ENCODE data around the gene CDH22.

CDH22 gene

DNA sequence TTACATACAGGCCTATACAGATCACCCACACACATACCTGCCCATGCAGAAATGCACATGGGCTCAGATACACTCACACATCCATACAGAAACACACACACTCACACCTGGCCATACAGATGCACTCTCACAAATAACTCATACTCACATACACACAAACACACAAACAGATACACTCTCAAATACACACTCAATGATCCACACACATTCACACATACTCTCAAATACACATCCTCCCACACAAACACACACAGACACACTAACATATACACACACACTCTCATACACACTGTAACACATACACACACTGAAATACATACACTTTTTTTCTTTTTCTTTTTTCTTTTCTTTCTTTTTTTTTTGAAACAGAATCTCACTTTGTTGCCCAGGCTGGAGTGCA, 90.7 kb downstream of the CDH22 start:
- Histone ChIP-seq H3K4me2 (ENCODE audit: low read length) (no peak overlapping the region), H3K4me1 (ENCODE audit: low read length) (peaks cover 5% of the 10 kb centered on the region; the same call in 1 of the 2 replicates), H3K9me3 (ENCODE audit: insufficient read depth, low read length) (no peaks in the 10 kb centered on the region), H3K36me3 (replicated peaks; ENCODE audit: low read depth, low read length) (no peaks in the 10 kb centered on the region), H2AFZ (ENCODE audit: low read depth, low read length) (no peak overlapping the region), H3K27ac (ENCODE audit: low read length) (no peak overlapping the region), H3K4me3 (ENCODE audit: low read length) (no peak overlapping the region), H3K79me2 (ENCODE audit: low read length) (no peaks in the 10 kb centered on the region), H3K27me3 (ENCODE audit: low read depth, low read length) (peaks cover 24% of the 10 kb centered on the region), H4K20me1 (ENCODE audit: insufficient read depth, low read length) (no peaks in the 10 kb centered on the region), H3K9ac (ENCODE audit: low read length) (no peak overlapping the region)
- TF ChIP-seq EZH2phosphoT487 (IDR thresholded peaks at IDR 0.05; ENCODE audit: low read depth) (no peak), CTCF (IDR thresholded peaks at IDR 0.05; ENCODE audit: low read depth, low read length) (no peak)

DNA sequence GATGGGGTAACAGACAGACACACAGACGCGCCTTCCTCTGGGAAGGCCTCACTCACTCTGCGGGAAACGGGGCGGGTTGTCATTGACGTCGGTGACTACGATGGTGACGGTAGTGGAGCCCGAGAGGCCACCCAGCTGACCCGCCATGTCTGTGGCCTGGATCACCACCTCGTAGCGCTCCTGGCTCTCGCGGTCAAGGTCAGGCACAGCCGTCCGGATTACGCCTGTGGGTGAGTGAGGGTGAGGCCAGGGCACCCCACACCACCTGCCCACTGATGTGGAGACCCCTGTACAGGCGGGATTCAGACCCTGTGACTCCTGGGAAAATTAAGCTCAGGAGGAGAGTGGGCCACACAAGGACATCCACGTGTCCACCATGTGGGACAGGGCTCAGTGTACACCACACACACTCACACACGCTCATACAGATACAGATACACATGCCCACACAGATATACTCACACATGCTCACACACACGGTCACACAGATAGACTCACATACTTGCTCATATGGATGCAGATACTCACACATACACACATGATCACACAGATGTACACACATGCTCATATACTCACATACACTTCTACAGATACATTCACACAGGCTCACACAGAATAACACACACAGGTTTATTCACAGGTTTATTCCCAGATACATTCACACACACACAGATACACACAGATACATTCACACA, 91.4 kb downstream of the CDH22 start:
- H2AFZ ChIP-seq (ENCODE audit: low read depth, low read length), result no peak overlapping the region
- H3K9me3 ChIP-seq (ENCODE audit: insufficient read depth, low read length), result no peaks in the 10 kb centered on the region
- no peak overlapping the region for H3K4me3 ChIP-seq (ENCODE audit: low read length)
- H3K79me2 ChIP-seq (ENCODE audit: low read length), result no peaks in the 10 kb centered on the region
- no peak overlapping the region for H3K9ac ChIP-seq (ENCODE audit: low read length)
- H3K27me3 ChIP-seq (ENCODE audit: low read depth, low read length), result peaks cover 29% of the 10 kb centered on the region
- no peaks in the 10 kb centered on the region for H3K36me3 ChIP-seq (replicated peaks; ENCODE audit: low read depth, low read length)
- peaks cover 5% of the 10 kb centered on the region; the same call in 1 of the 2 replicates for H3K4me1 ChIP-seq (ENCODE audit: low read length)
- no peak overlapping the region for H3K27ac ChIP-seq (ENCODE audit: low read length)
- H3K4me2 ChIP-seq (ENCODE audit: low read length), result no peak overlapping the region
- H4K20me1 ChIP-seq (ENCODE audit: insufficient read depth, low read length), result no peaks in the 10 kb centered on the region
- TF ChIP-seq CTCF (IDR thresholded peaks at IDR 0.05; ENCODE audit: low read depth, low read length), result no peak
- TF ChIP-seq EZH2phosphoT487 (IDR thresholded peaks at IDR 0.05; ENCODE audit: low read depth), result no peak

DNA sequence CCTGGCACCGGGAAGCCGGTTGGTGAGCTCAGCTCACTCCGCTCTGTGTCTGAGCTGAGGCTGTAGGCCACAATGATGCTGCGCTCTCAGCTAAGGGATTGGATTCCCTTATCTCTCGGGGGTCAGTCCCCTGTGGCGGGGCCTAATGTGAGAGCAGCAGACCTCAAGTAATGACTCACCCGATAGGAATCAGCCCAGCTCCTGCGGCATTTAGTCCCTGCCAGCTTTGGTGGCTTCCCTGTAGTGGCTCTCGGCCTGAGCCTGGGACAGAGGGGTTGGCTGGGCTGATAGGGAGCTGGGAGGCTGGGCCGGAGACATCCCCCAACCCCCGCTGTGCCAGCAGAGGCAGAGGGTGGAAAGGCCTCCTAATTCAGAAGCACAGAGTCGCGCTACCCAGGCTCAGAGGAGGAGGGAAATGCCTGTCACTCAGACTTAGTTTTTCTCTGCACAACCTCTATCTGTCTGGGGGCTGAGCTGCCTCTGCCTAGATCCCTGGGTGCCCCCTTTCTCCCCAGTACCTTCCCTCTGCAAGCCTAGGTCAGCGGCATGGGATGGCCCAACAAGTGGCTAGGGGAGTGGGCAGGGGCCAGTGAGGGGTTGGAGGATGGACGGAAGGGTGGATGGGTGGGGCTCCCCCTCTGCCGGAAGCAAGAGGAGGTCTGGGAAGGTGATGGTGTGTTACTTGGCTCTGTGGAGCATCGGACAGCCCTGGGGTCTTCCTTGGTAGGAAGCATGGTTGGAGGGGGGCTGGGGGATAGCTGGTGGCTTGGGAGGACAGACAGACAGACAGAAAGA, 92.2 kb downstream of the CDH22 start:
- Histone ChIP-seq H3K27ac (ENCODE audit: low read length) (no peak overlapping the region), H3K36me3 (replicated peaks; ENCODE audit: low read depth, low read length) (no peaks in the 10 kb centered on the region), H2AFZ (ENCODE audit: low read depth, low read length) (no peak overlapping the region), H4K20me1 (ENCODE audit: insufficient read depth, low read length) (no peaks in the 10 kb centered on the region), H3K27me3 (ENCODE audit: low read depth, low read length) (peaks cover 33% of the 10 kb centered on the region), H3K9ac (ENCODE audit: low read length) (no peak overlapping the region), H3K4me2 (ENCODE audit: low read length) (no peak overlapping the region), H3K4me1 (ENCODE audit: low read length) (peaks cover 5% of the 10 kb centered on the region; the same call in 1 of the 2 replicates), H3K79me2 (ENCODE audit: low read length) (no peaks in the 10 kb centered on the region), H3K9me3 (ENCODE audit: insufficient read depth, low read length) (no peaks in the 10 kb centered on the region), H3K4me3 (ENCODE audit: low read length) (no peak overlapping the region)
- no peak for TF ChIP-seq CTCF (IDR thresholded peaks at IDR 0.05; ENCODE audit: low read depth, low read length)
- no peak for TF ChIP-seq EZH2phosphoT487 (IDR thresholded peaks at IDR 0.05; ENCODE audit: low read depth)

- no peak overlapping the region for H3K9ac ChIP-seq (ENCODE audit: low read length)
- peaks cover 3% of the 10 kb centered on the region; the same call in 1 of the 2 replicates for H3K4me1 ChIP-seq (ENCODE audit: low read length)
- H3K27me3 ChIP-seq (ENCODE audit: low read depth, low read length), result peaks cover 33% of the 10 kb centered on the region
- H3K4me3 ChIP-seq (ENCODE audit: low read length), result no peak overlapping the region
- no peak overlapping the region for H3K4me2 ChIP-seq (ENCODE audit: low read length)
- no peaks in the 10 kb centered on the region for H3K9me3 ChIP-seq (ENCODE audit: insufficient read depth, low read length)
- H3K36me3 ChIP-seq (replicated peaks; ENCODE audit: low read depth, low read length), result no peaks in the 10 kb centered on the region
- no peak overlapping the region for H2AFZ ChIP-seq (ENCODE audit: low read depth, low read length)
- TF ChIP-seq EZH2phosphoT487 (IDR thresholded peaks at IDR 0.05; ENCODE audit: low read depth) (no peak), CTCF (IDR thresholded peaks at IDR 0.05; ENCODE audit: low read depth, low read length) (no peak)
- no peak overlapping the region for H3K27ac ChIP-seq (ENCODE audit: low read length)
- no peaks in the 10 kb centered on the region for H3K79me2 ChIP-seq (ENCODE audit: low read length)
- no peaks in the 10 kb centered on the region for H4K20me1 ChIP-seq (ENCODE audit: insufficient read depth, low read length)
Observed at GRCh38 chr20:46214824-46215488, 93.3 kb downstream of the CDH22 start.
